GF-D8 (cell line): ENCODE measurements around the gene SSRP1.

Source experiments
- DNase-seq: peaks from one replicate; lab custom pipeline; 2025; lab: John Stamatoyannopoulos, UW

Gene SSRP1

GRCh38 chr11:57359896-57360690 is 24.4 kb upstream of the SSRP1 start:
- DNase-seq = no peak

- DNase-seq = no peak
Observed at GRCh38 chr11:57359396-57359795, 23.7 kb upstream of the SSRP1 start.

GRCh38 chr11:57358991-57359390 is 23.3 kb upstream of the SSRP1 start:
- DNase-seq = no peak

GRCh38 chr11:57358543-57358961 is 22.9 kb upstream of the SSRP1 start:
- no peak for DNase-seq

GRCh38 chr11:57357856-57358255 is 22.2 kb upstream of the SSRP1 start:
- DNase-seq = no peak

GRCh38 chr11:57357310-57357709 is 21.6 kb upstream of the SSRP1 start:
- DNase-seq = no peak

- DNase-seq = no peak
Observed at GRCh38 chr11:57356268-57356667, 20.6 kb upstream of the SSRP1 start.

- peak; percentile 90 for DNase-seq
Observed at GRCh38 chr11:57354699-57355098, 19.0 kb upstream of the SSRP1 start.

GRCh38 chr11:57353852-57354251 is 18.2 kb upstream of the SSRP1 start:
- no peak for DNase-seq

GRCh38 chr11:57353446-57353845 is 17.8 kb upstream of the SSRP1 start:
- DNase-seq = no peak

GRCh38 chr11:57353036-57353435 is 17.3 kb upstream of the SSRP1 start:
- DNase-seq = no peak

- DNase-seq = no peak
Observed at GRCh38 chr11:57349491-57350274, 14.0 kb upstream of the SSRP1 start.

GRCh38 chr11:57348636-57349313 is 13.1 kb upstream of the SSRP1 start:
- DNase-seq = no peak

GRCh38 chr11:57348052-57348451 is 12.4 kb upstream of the SSRP1 start:
- no peak for DNase-seq

GRCh38 chr11:57347336-57347735 is 11.6 kb upstream of the SSRP1 start:
- no peak for DNase-seq

GRCh38 chr11:57345555-57346211 is 10.0 kb upstream of the SSRP1 start:
- DNase-seq = peak; percentile 28

GRCh38 chr11:57344826-57345225 is 9.1 kb upstream of the SSRP1 start:
- DNase-seq = no peak

GRCh38 chr11:57343825-57344224 is 8.1 kb upstream of the SSRP1 start:
- peak; percentile 47 for DNase-seq

- DNase-seq = no peak
Observed at GRCh38 chr11:57342702-57343101, 7.0 kb upstream of the SSRP1 start.

- no peak for DNase-seq
Observed at GRCh38 chr11:57341250-57341808, 5.6 kb upstream of the SSRP1 start.

GRCh38 chr11:57340039-57340615 is 4.4 kb upstream of the SSRP1 start:
- DNase-seq = no peak

GRCh38 chr11:57339328-57339727 is 3.6 kb upstream of the SSRP1 start:
- DNase-seq = no peak
